GM23248 (cell line): ENCODE measurements around the gene RYR3. TPM values are rescaled to one million over a fixed set of nuclear protein-coding genes. Genes with fewer than 3 reads are reported as not detected.

Experiments
- DNase-seq: peaks from one replicate; pipeline ENCODE4 v3.0.0-alpha.2; 2015
- H2AFZ ChIP-seq: fragments of 200-600 bp; sonication (generic); 2 replicates; pipeline ENCODE4 v1.6.1; 2016; ENCODE audit warnings: antibody characterized with exemption
- H3F3A ChIP-seq: fragments of 200-600 bp; sonication (generic); 2 replicates; pipeline ENCODE4 v1.6.1; 2016; ENCODE audit warnings: mild to moderate bottlenecking, antibody characterized with exemption, mixed run types; ENCODE audit not compliant: insufficient read depth
- H3K27ac ChIP-seq: fragments of 200-600 bp; sonication (generic); 2 replicates; pipeline ENCODE4 v1.5.1; 2016; ENCODE audit warnings: mild to moderate bottlenecking
- H3K27me3 ChIP-seq: fragments of 200-600 bp; sonication (generic); replicated peaks from 2 replicates; pipeline ENCODE4 v1.6.1; 2016; ENCODE audit warnings: mild to moderate bottlenecking; ENCODE audit not compliant: insufficient read depth
- H3K36me3 ChIP-seq: fragments of 200-600 bp; sonication (generic); 2 replicates; pipeline ENCODE4 v1.6.1; 2016; ENCODE audit warnings: low read depth, mild to moderate bottlenecking
- H3K4me1 ChIP-seq: fragments of 200-600 bp; sonication (generic); 2 replicates; pipeline ENCODE4 v1.6.1; 2016; ENCODE audit warnings: mild to moderate bottlenecking; ENCODE audit not compliant: insufficient read depth
- H3K4me2 ChIP-seq: fragments of 200-600 bp; sonication (generic); one replicate; pipeline ENCODE4 v1.6.1; 2016; ENCODE audit warnings: mild to moderate bottlenecking; ENCODE audit not compliant: unreplicated experiment
- H3K4me3 ChIP-seq: fragments of 200-600 bp; sonication (generic); 2 replicates; pipeline ENCODE4 v1.5.1; 2016; ENCODE audit warnings: mild to moderate bottlenecking
- H3K79me2 ChIP-seq: fragments of 200-600 bp; sonication (generic); 2 replicates; pipeline ENCODE4 v1.6.1; 2016; ENCODE audit warnings: mild to moderate bottlenecking; ENCODE audit not compliant: insufficient read depth
- H3K9ac ChIP-seq: fragments of 200-600 bp; sonication (generic); 2 replicates; pipeline ENCODE4 v1.6.1; 2016; ENCODE audit warnings: mild to moderate bottlenecking
- H3K9me2 ChIP-seq: fragments of 200-600 bp; sonication (generic); 2 replicates; pipeline ENCODE4 v1.6.1; 2016; ENCODE audit warnings: mixed run types, mild to moderate bottlenecking, moderate library complexity; ENCODE audit not compliant: insufficient read depth
- H3K9me3 ChIP-seq: fragments of 200-600 bp; sonication (generic); one replicate; pipeline ENCODE4 v1.6.1; 2017; ENCODE audit warnings: low read depth
- H4K20me1 ChIP-seq: fragments of 200-600 bp; sonication (generic); 2 replicates; pipeline ENCODE4 v1.6.0; 2016; ENCODE audit not compliant: insufficient read depth
- EZH2 ChIP-seq: fragments of 200-600 bp; sonication (generic); IDR thresholded peaks from 2 replicates; pipeline ENCODE4 v1.6.1; 2018; ENCODE audit warnings: antibody characterized with exemption, mild to moderate bottlenecking; ENCODE audit not compliant: insufficient read depth, poor library complexity, severe bottlenecking
- EZH2phosphoT487 ChIP-seq: fragments of 200-600 bp; sonication (generic); IDR thresholded peaks from 2 replicates; pipeline ENCODE4 v1.6.1; 2018; ENCODE audit warnings: antibody characterized with exemption, moderate library complexity, mild to moderate bottlenecking, low read depth; ENCODE audit not compliant: insufficient read depth
- WGBS, 2 experiments: methylation state at CpG; one replicate each; pipeline ENCODE4 v1.1.6; 2015 to 2017; ENCODE audit warnings: low lambda C conversion rate in 2 of 2, low coverage in 1 of 2; ENCODE audit errors: missing lambda C conversion rate in 2 of 2; 5-methylcytosine and 5-hydroxymethylcytosine counted together
- in situ Hi-C: fragments of 300-500 bp; cut with MboI; formaldehyde crosslinking; loops from 2 replicates; pipeline ENCODE4 v1.15.0; 2020
- polyA plus RNA-seq: library from polyadenylated mRNA; unstranded; fragments of >200 nt; fragmentation: Nextera tagmentation; extraction: Ambion mirVana; gene quantifications from 2 replicates; pipeline ENCODE4 v1.2.1, GENCODE V29; 2016
- total RNA-seq: library from RNA; depleted of rRNA; stranded (reverse); fragments of >200 nt; shearing (Covaris generic); gene quantifications from 2 replicates; pipeline ENCODE4 v1.2.3, GENCODE V29; 2014

RYR3 gene
- total and polyA plus RNA-seq, 2 experiments from 2014 or later: 0.26 TPM; not detected in 1

DNA sequence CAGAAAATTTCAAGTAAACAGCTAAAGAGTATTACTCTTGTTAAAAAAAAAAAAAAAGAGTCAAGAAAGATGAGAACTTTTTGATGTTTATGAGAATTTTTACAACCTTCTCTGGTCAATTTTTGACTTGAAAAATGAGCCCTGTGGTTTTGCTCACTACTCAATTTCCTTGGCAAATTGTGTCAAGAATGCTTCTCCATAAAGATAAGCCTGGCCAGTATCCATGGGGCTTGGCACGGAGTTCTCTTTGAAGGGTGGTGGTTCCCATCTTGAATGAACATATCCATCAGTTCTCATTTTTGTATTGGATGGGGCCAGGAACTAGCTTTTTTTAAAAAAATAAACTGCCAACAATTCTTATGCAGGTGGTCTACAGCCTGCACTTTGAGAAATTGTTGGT, 179.9 kb downstream of the RYR3 start:
- Histone ChIP-seq H3K4me2 (no peak overlapping the region), H3K9me2 (no peaks in the 10 kb centered on the region), H3K9me3 (no peaks in the 10 kb centered on the region), H4K20me1 (no peaks in the 10 kb centered on the region), H3K27ac (no peak overlapping the region), H3K27me3 (no peaks in the 10 kb centered on the region; the same call in 1 of the 2 replicates), H3K36me3 (no peaks in the 10 kb centered on the region), H3K9ac (no peak overlapping the region), H3F3A (no peaks in the 10 kb centered on the region), H2AFZ (no peak overlapping the region), H3K4me1 (no peaks in the 10 kb centered on the region), H3K79me2 (no peaks in the 10 kb centered on the region), H3K4me3 (no peak overlapping the region)
- DNase-seq: no peak
- 19 to 31% methylated on average over 1 of the region's 1 CpG for WGBS, 2 experiments
- TF ChIP-seq EZH2: no peak
- TF ChIP-seq EZH2phosphoT487: no peak
- in situ Hi-C loops: no loop called here

GRCh38 chr15:33492434-33493052, 181.8 kb downstream of the RYR3 start:
- H4K20me1 ChIP-seq: no peaks in the 10 kb centered on the region
- H3K9me3 ChIP-seq: no peaks in the 10 kb centered on the region
- in situ Hi-C loops: no loop called here
- H3K4me2 ChIP-seq: no peak overlapping the region
- H3K9me2 ChIP-seq: no peaks in the 10 kb centered on the region
- H2AFZ ChIP-seq: no peak overlapping the region
- 13 to 19% methylated on average over 6 of the region's 6 CpGs for WGBS, 2 experiments
- H3F3A ChIP-seq: no peaks in the 10 kb centered on the region
- H3K36me3 ChIP-seq: no peaks in the 10 kb centered on the region
- no peaks in the 10 kb centered on the region for H3K4me1 ChIP-seq
- no peak overlapping the region for H3K4me3 ChIP-seq
- H3K27ac ChIP-seq: no peak overlapping the region
- H3K79me2 ChIP-seq: no peaks in the 10 kb centered on the region
- TF ChIP-seq EZH2 (no peak), EZH2phosphoT487 (no peak)
- no peak overlapping the region for H3K9ac ChIP-seq
- DNase-seq: no peak
- H3K27me3 ChIP-seq: no peaks in the 10 kb centered on the region; the same call in 1 of the 2 replicates

GRCh38 chr15:33494306-33494705, 183.5 kb downstream of the RYR3 start:
- Histone ChIP-seq H3K9ac (no peak overlapping the region), H3K4me1 (no peaks in the 10 kb centered on the region), H4K20me1 (no peaks in the 10 kb centered on the region), H3F3A (no peaks in the 10 kb centered on the region), H3K4me2 (no peak overlapping the region), H2AFZ (no peak overlapping the region), H3K27me3 (no peaks in the 10 kb centered on the region; the same call in 1 of the 2 replicates), H3K9me2 (no peaks in the 10 kb centered on the region), H3K4me3 (no peak overlapping the region), H3K9me3 (no peaks in the 10 kb centered on the region), H3K36me3 (no peaks in the 10 kb centered on the region), H3K27ac (no peak overlapping the region), H3K79me2 (no peaks in the 10 kb centered on the region)
- DNase-seq: no peak
- TF ChIP-seq EZH2: no peak
- no peak for TF ChIP-seq EZH2phosphoT487
- in situ Hi-C loops: no loop called here

- Histone ChIP-seq H3K27ac (no peak overlapping the region), H3K9me3 (no peaks in the 10 kb centered on the region), H4K20me1 (no peaks in the 10 kb centered on the region), H3K9me2 (no peaks in the 10 kb centered on the region), H2AFZ (no peak overlapping the region), H3K36me3 (no peaks in the 10 kb centered on the region), H3K4me1 (no peaks in the 10 kb centered on the region), H3K4me2 (no peak overlapping the region), H3K9ac (no peak overlapping the region), H3F3A (no peaks in the 10 kb centered on the region), H3K4me3 (no peak overlapping the region), H3K27me3 (no peaks in the 10 kb centered on the region; the same call in 1 of the 2 replicates), H3K79me2 (no peaks in the 10 kb centered on the region)
- WGBS, 2 experiments: 2 to 21% methylated on average over 3 of the region's 3 CpGs
- TF ChIP-seq EZH2phosphoT487 (no peak), EZH2 (no peak)
- no peak for DNase-seq
- in situ Hi-C loops: no loop called here
These were observed 189.8 kb downstream of the RYR3 start for GRCh38 chr15:33500432-33501195.
